PC-3 (cell line): ENCODE measurements around the gene DAAM2.

Source experiments
- EZH2 ChIP-seq: fragments of 300-600 bp; sonication (generic); IDR thresholded peaks from one replicate; pipeline ENCODE4 v1.6.1; 2017; ENCODE audit warnings: antibody characterized with exemption, mild to moderate bottlenecking, low read length; ENCODE audit not compliant: unreplicated experiment
- TF ChIP-seq, protein P1 (sequence below): fragments of 300-600 bp; sonication (generic); conservative IDR thresholded peaks from 2 replicates; pipeline ENCODE4 v1.5.1; 2017; ENCODE audit warnings: antibody characterized with exemption, low read depth, mild to moderate bottlenecking, low read length

DNA sequence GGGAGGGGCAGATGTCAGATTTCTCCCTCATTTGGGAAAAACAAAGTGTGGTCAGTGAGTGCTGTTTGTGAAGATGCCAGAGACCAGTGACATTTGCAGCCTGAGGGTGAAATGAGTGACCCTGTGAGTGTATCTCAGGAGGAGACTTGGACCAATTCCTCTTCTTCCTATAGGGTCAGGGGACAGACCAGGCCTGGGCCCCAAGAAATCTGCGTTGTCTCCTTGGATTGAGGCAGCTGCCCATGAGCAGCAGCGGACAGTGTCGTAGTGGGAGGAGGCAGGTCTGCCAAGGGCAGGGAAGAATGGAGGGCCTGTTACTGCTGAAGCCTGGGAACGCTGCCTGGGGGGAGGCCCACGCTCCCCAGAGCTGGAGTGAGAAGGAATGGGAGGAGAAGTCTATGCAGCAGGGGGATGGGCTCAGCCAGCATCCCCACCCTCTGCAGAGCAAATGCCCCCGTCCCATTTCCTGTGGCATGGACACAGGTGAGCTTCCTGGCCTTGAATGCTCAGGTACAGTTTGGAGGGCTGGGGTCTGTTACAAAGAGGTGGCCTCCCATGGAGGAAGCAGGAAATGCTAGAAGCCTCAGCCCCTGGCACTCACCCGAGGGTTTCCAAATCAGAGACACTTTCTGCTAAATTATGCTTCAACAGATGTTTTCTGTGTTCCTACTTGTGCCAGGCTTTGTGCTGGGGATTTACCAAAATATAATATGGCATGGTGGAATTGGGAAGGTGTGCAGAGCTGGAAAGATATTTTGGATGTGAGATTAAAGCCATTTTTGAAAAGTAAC, 29.8 kb downstream of the DAAM2 start:
- TF ChIP-seq, protein P1, sequence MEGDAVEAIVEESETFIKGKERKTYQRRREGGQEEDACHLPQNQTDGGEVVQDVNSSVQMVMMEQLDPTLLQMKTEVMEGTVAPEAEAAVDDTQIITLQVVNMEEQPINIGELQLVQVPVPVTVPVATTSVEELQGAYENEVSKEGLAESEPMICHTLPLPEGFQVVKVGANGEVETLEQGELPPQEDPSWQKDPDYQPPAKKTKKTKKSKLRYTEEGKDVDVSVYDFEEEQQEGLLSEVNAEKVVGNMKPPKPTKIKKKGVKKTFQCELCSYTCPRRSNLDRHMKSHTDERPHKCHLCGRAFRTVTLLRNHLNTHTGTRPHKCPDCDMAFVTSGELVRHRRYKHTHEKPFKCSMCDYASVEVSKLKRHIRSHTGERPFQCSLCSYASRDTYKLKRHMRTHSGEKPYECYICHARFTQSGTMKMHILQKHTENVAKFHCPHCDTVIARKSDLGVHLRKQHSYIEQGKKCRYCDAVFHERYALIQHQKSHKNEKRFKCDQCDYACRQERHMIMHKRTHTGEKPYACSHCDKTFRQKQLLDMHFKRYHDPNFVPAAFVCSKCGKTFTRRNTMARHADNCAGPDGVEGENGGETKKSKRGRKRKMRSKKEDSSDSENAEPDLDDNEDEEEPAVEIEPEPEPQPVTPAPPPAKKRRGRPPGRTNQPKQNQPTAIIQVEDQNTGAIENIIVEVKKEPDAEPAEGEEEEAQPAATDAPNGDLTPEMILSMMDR, result no peak
- no peak for TF ChIP-seq EZH2
